HG03520 (cell line): Measurements from ENCODE around the gene ZFAND3.

ENCODE experiments used
- ATAC-seq: cut with Tn5 transposase; IDR thresholded peaks from one replicate; pipeline ENCODE4 v1.9.1; 2021; ENCODE audit warnings: mild to moderate bottlenecking, moderate library complexity; ENCODE audit not compliant: unreplicated experiment

ZFAND3 gene

DNA sequence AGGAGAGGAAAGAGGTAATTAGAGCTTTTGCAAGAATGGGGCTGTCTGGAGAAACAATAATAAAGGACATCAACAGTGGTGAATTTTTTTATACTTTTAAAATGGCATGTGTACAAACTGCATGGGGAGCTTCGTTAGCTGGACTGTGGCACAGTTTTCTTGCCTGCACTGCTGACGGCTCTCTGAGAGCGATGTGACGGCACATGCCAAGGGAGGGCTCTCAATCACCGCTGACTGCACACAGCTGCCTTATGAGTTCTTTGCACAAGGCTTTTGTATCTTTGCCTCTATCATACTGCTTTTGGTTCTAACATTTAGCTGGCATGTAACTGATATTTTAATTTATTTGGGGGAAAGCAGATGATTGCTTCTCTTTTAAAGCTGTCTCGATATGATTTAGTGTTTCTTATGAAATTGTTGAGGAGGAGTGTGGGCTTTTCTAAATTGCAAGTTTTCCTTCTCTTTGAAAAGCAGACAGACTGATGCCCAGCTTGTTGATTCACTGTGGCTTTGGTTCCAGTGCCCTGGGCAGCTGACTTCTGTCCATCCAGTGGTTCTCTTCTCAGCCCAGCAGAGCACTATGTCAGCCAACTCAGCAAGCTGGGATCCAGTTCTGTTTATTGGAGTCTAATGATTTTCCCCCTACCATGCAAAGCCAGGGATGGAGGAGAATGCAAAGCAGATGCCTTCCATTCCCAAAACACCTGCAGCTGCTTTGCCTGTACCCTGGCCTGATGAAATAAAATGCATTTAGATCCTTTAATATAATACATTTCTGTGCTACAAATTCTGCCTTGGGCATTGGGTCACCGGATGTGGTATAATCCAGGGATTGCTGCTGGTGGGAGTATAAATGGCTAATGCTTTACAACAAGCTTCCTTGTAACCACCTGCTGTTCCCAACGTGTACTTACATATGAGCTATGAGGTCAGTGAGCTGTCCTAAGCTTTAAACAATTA lies 323.9 kb downstream of the ZFAND3 start:
- no peak for ATAC-seq

- ATAC-seq: no peak
Measured at GRCh38 chr6:38144365-38144945, 324.9 kb downstream of the ZFAND3 start.

GRCh38 chr6:38146021-38146733 lies 326.6 kb downstream of the ZFAND3 start:
- no peak for ATAC-seq

DNA sequence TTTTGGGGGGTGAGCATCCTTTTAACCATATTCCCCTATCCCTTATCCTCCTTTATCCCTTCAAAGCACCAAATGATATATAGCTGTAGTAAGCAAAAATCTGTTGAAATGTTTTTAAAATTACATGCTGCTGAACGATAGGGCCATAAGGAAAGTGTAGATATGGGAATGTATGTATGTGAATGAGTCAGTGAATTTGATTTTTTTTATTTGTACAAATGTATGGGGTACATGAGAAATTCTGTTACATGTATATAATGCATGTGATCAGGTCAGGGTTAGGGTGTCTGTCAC lies 327.2 kb downstream of the ZFAND3 start:
- ATAC-seq: no peak

DNA sequence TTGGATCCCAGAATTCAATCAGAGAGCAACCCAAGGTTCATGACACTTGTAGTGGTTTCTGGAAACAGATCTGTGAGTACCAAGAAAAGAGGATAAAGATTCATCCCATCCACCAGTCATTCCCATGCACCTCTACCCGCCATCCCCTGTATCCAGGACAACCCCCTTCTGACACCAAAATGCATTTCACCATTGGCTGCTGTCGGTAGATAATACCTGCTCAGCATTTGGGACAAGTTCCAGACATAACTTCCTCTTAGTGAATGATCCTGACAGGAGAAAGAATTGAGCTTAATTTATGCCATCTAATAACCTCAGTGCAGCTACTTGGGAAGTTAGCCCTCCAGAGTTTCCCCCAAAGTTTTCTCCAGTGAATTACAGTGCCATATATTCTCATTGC lies 329.1 kb downstream of the ZFAND3 start:
- no peak for ATAC-seq

- no peak for ATAC-seq
Measured at GRCh38 chr6:38149531-38149930, 330.0 kb downstream of the ZFAND3 start.

DNA sequence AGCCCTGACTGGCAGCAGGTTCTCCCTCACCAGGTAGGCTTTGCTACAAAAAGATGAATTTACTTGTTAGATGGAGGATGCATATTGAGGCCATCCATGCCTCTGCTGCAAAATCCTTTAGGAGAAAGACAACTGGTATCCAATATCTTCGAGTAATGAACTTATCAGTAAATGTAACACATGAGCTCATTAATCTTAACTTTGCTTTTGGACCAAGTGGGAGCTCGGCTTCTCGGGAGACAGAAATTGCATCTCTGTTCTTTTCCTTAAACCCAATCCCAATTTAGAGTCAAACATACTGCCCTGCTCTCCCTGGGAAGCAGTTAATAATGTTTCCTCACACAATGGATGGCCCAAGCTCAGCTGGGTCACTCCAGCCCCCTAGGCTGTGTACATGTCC lies 330.5 kb downstream of the ZFAND3 start:
- no peak for ATAC-seq

DNA sequence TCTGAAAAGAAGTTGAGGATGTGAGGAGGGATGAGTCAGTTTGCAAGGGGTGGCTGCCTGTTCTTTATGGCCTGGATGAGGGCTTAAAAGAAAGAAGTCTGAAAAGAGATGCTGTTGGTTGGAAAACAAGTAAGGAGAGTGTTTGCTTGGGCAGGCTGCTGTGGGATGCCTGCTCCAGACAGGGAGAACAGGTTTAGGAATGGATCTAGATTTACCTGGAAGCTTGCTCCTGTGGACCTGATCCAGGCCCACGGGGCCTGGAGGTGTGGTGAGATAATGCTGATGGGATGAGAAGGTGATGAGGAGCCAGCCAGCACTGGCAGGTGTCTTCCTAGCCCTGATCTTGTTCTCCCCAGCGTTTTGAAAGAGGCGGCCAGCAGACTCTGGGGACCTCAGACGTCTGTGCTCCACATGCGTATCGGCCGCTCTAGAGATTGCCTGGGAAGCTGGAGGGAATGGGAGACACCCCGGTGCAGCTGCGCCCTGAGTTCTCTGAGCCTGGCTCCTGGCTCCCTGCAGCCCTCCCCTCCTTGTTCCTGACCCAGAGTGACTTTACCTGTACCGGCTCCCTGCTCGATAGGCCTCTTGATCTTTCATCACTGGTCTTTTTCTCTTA lies 331.3 kb downstream of the ZFAND3 start:
- ATAC-seq: no peak

- no peak for ATAC-seq
Measured at GRCh38 chr6:38151580-38152500, 332.3 kb downstream of the ZFAND3 start.

GRCh38 chr6:38152620-38153019 lies 333.1 kb downstream of the ZFAND3 start:
- ATAC-seq: no peak

DNA sequence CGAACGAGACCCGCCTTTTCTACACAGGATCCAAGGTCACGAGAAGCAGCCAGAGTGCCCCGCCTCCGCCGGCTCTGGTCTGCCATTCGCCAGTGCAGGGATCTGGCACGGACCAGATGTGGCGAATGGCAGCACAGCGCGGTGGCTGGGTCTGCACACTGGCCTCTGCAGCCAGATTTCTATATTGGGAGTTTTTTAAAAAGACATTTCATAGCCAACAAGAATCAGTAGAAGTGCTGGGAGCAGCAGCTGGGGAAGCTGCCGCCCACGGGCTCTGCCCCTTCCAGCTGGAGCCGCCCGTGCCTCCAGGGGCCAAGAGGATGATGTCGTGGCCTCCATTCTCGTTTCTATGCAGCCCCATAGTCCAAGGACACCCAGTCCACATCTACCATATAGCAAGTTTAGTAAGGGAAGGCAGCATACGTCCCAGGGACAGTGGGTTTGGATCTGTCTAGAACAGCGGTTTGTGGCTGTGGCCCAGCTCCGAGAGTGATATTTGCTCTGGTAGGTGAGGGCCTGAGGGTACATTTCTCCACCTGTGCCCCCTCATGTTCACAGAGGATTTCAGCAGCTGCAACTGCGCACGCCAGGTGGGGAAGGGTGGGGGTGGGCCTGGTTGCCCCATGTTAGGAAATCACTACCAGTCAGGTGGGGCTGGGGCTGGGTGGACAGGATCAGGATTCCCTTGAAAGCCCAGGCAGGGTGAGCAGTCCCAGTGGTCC lies 333.7 kb downstream of the ZFAND3 start:
- no peak for ATAC-seq

DNA sequence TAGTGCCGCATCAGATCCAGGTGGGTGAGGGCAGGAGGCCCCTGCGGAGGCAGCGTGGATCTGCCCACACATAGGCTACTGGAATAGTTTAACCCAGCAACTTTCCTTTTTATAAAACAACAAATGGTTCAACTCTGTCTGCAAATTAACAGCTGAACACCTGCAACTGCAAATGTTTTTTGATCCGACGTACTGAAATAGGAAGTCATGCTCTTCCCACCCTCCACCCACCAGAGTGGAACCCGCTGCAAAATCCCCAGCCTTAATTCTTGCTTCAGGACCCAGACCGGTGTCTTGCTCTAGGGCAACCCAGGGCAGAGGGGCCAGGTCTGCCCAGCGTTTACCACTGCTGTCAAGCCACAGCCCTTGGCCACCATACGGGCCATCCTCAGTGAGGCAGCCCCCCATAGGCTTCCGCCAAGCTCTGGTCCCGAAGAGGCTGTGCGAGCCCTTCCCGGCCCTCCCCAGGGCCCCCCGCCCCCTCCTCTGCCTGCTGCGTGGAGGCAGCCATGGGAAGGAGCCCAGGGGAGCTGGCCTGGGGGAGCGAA lies 334.3 kb downstream of the ZFAND3 start:
- no peak for ATAC-seq

DNA sequence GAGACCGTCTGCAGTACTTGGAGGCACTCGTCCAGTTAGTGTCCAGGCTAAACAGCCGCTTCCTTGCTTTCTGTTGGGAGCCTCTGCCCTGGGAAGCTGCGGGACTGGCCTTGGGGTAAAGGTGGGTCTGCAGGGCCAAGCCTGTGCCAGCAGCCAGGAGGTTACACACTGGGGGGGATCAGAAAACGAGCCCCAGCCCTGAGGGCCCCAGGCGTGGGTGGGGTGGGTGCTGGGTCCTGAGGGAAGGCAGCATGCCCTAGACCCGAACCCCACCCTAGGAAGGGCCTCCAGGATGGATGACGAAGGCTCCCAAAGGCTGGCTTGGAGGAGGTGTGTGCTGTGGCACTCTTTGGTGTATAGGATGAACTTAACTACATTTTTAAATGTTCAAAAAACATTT lies 335.2 kb downstream of the ZFAND3 start:
- no peak for ATAC-seq

- no peak for ATAC-seq
Measured at GRCh38 chr6:38155144-38155543, 335.6 kb downstream of the ZFAND3 start.

DNA sequence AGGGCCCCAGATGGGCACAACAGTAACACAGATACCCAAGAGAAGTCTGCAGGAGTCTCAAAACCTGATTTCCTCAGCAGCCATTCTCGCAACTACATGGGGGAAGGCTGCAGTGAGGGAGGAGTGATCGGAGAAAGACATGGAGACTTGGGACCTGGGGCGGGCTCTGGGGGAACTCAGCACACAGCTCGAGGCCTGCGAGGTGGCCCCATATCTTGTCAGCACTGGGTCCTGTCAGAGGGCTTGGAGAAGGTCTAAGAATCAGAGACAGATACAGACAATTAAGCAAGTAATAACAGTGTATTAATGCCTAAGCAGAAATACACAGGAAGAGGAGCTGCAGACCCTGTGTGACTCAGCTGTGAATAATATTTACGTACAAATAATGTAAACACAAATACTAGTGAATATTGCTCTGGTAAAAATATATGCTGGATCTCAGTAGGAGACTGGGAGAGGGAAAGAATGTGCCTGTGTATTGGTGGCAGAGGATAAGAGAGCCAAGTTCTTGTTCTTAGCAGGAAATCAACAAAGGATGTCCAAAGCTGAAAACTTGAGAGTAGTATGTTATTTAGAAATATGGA lies 336.2 kb downstream of the ZFAND3 start:
- no peak for ATAC-seq

DNA sequence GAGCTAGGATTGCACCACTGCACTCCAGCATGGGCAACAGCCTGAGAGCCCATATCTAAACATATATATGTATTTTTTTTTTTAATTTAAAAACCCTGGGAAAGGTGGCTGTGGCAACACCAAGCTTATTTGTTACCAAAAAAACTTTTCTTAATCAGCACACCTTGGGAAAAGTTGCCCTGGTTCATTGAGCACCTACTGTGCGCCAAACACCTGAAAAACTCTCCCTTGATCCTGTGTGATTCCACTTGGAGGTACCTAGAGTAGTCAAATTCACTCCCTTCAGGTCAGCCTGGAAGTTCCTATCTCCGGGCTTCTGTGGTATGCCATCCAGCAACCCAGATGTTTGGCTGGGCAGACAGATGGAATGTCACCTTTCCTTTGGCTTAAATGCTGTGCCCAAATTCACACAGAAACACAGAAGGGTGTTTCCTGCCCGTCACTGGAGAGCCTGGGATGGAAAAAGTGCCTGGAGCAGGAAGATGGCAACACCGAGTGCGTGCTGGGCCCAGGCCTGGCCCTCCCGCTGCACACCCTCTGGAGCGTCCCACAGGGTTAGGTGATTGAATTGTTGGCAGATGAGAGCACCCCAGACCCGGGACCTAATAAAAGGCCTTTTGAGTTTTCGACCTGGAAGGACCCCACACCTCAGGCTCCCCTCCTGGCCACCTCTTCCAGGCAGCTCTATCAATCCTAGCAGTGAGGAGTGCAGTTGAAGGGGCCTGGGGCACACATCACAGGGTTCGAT lies 337.5 kb downstream of the ZFAND3 start:
- ATAC-seq: no peak

- ATAC-seq: no peak
Measured at GRCh38 chr6:38157905-38158304, 338.4 kb downstream of the ZFAND3 start.

DNA sequence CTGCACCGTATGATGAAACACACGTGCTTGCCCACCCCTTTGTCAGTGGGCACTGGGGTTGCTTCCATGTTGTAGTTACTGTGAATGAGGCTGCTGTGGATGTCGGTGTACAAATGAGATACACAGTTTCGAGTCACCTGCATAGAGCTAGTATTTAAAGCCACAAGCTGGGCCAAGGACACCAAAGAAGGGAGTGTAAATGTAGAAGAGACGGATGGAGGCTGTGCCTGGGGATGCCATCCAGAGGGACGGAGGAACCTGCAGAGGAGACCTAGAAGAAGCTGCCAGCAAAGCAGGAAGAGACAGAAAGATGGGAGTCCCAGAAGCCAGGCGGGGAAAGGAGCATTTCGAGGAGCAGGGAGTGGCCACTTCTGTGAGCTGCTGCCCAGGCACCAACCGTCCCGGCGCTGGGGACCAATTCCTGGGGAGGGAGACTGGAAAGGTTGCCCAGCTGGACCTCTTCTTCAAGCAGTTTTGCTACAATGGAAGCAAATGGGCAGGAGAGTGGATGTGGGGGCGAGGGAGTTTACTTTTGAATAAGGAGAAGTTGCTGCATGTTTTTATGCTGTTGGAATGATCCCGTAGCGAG lies 339.3 kb downstream of the ZFAND3 start:
- no peak for ATAC-seq
